Jurkat, Clone E6-1 (cell line): Measurements from ENCODE around the gene GAB1.
A peak's percentile ranks its signal among the peaks of the same experiment; 100 is the strongest.

Experiments used
- DNase-seq: peaks from one replicate; pipeline ENCODE4 v3.0.0-alpha.2; 2011; ENCODE audit warnings: low read depth, low spot score
- H3K4me3 ChIP-seq: 2 replicates; pipeline ENCODE4 v1.5.1; 2011; ENCODE audit warnings: mild to moderate bottlenecking, low read length, control low read depth, moderate library complexity

GAB1 gene

GRCh38 chr4:143403553-143403820 is 66.8 kb downstream of the GAB1 start:
- DNase-seq, result no peak
- no peak overlapping the region for H3K4me3 ChIP-seq

- no peak overlapping the region for H3K4me3 ChIP-seq
- DNase-seq, result no peak
These were observed 67.9 kb downstream of the GAB1 start for GRCh38 chr4:143404555-143404954.

- H3K4me3 ChIP-seq, result no peak overlapping the region
- DNase-seq, result no peak
These were observed 68.5 kb downstream of the GAB1 start for GRCh38 chr4:143405075-143405730.

- no peak for DNase-seq
- H3K4me3 ChIP-seq, result no peak overlapping the region
These were observed 69.8 kb downstream of the GAB1 start for GRCh38 chr4:143406523-143406922.

- DNase-seq, result no peak
- no peak overlapping the region for H3K4me3 ChIP-seq
These were observed 70.8 kb downstream of the GAB1 start for GRCh38 chr4:143407474-143407873.

GRCh38 chr4:143407888-143408287 is 71.2 kb downstream of the GAB1 start:
- no peak overlapping the region for H3K4me3 ChIP-seq
- no peak for DNase-seq

GRCh38 chr4:143410015-143410414 is 73.3 kb downstream of the GAB1 start:
- no peak for DNase-seq
- H3K4me3 ChIP-seq, result no peak overlapping the region

GRCh38 chr4:143411527-143412419 is 75.1 kb downstream of the GAB1 start:
- no peak overlapping the region for H3K4me3 ChIP-seq
- no peak for DNase-seq

- no peak overlapping the region for H3K4me3 ChIP-seq
- no peak for DNase-seq
These were observed 75.7 kb downstream of the GAB1 start for GRCh38 chr4:143412420-143412758.

GRCh38 chr4:143417679-143418403 is 81.2 kb downstream of the GAB1 start:
- no peak overlapping the region for H3K4me3 ChIP-seq
- DNase-seq, result no peak

GRCh38 chr4:143420227-143420626 is 83.6 kb downstream of the GAB1 start:
- DNase-seq, result no peak
- no peak overlapping the region for H3K4me3 ChIP-seq

GRCh38 chr4:143421609-143422008 is 84.9 kb downstream of the GAB1 start:
- H3K4me3 ChIP-seq, result no peak overlapping the region
- no peak for DNase-seq

GRCh38 chr4:143424276-143424675 is 87.6 kb downstream of the GAB1 start:
- DNase-seq, result no peak

GRCh38 chr4:143431526-143432257 is 95.0 kb downstream of the GAB1 start:
- H3K4me3 ChIP-seq, result no peak overlapping the region
- no peak for DNase-seq

More at GRCh38 chr4:143424276-143424675, 87.6 kb downstream of the GAB1 start:
- H3K4me3 ChIP-seq, result no peak overlapping the region

GRCh38 chr4:143432258-143432591 is 95.5 kb downstream of the GAB1 start:
- H3K4me3 ChIP-seq, result no peak overlapping the region
- no peak for DNase-seq

GRCh38 chr4:143433231-143433630 is 96.6 kb downstream of the GAB1 start:
- DNase-seq, result no peak
- H3K4me3 ChIP-seq, result no peak overlapping the region

GRCh38 chr4:143435955-143436354 is 99.3 kb downstream of the GAB1 start:
- H3K4me3 ChIP-seq, result no peak overlapping the region

GRCh38 chr4:143437476-143437875 is 100.8 kb downstream of the GAB1 start:
- no peak for DNase-seq
- no peak overlapping the region for H3K4me3 ChIP-seq

More at GRCh38 chr4:143435955-143436354, 99.3 kb downstream of the GAB1 start:
- no peak for DNase-seq

- no peak for DNase-seq
- no peak overlapping the region for H3K4me3 ChIP-seq
These were observed 101.3 kb downstream of the GAB1 start for GRCh38 chr4:143437937-143438336.

GRCh38 chr4:143438710-143439109 is 102.0 kb downstream of the GAB1 start:
- peak; percentile 3 for DNase-seq
- H3K4me3 ChIP-seq, result no peak overlapping the region
